Measurements from ENCODE around the gene DOCK8. TPM values are rescaled to one million over a fixed set of nuclear protein-coding genes. Genes with fewer than 3 reads are reported as not detected.
A peak's percentile ranks its signal among the peaks of the same experiment; 100 is the strongest.

DOCK8 gene
- total RNA-seq, 1 experiment from 2014 or later, result 39.1 TPM

- no peak overlapping the region for H2AFZ ChIP-seq (ENCODE audit: low read length)
- peak; percentile 65 for DNase-seq
- no peaks in the 10 kb centered on the region for H3K27me3 ChIP-seq (ENCODE audit: low read length)
- H4K20me1 ChIP-seq (ENCODE audit: insufficient read depth, low read depth, low read length), result no peaks in the 10 kb centered on the region
- no peak overlapping the region for H3K4me3 ChIP-seq (ENCODE audit: low read length)
- no peak overlapping the region for H3K9ac ChIP-seq (ENCODE audit: low read length)
- peaks cover 20% of the 10 kb centered on the region for H3K36me3 ChIP-seq (ENCODE audit: insufficient read depth, low read length)
- peak overlapping the region; percentile 8 for H3K4me2 ChIP-seq (ENCODE audit: low read depth, low read length, poor library complexity, severe bottlenecking)
- H3K79me2 ChIP-seq (ENCODE audit: low read length), result peaks cover 10% of the 10 kb centered on the region; the same call in 1 of the 2 replicates
- peak overlapping the region; percentile 41 for H3K27ac ChIP-seq (ENCODE audit: low read length)
- H3K9me3 ChIP-seq (ENCODE audit: low read length), result no peaks in the 10 kb centered on the region
- H3K9me2 ChIP-seq (replicated peaks; ENCODE audit: insufficient read depth, low read length), result no peaks in the 10 kb centered on the region
- H3K4me1 ChIP-seq (ENCODE audit: low read length), result peaks cover 14% of the 10 kb centered on the region
Measured at GRCh38 chr9:297104-297972, 82.7 kb downstream of the DOCK8 start.

GRCh38 chr9:303502-303901 lies 88.8 kb downstream of the DOCK8 start:
- H3K9me3 ChIP-seq (ENCODE audit: low read length), result no peaks in the 10 kb centered on the region
- no peak overlapping the region for H3K4me2 ChIP-seq (ENCODE audit: low read depth, low read length, poor library complexity, severe bottlenecking)
- H3K36me3 ChIP-seq (ENCODE audit: insufficient read depth, low read length), result peaks cover 11% of the 10 kb centered on the region; the same call in 1 of the 2 replicates
- H3K9me2 ChIP-seq (replicated peaks; ENCODE audit: insufficient read depth, low read length), result no peaks in the 10 kb centered on the region
- H3K27ac ChIP-seq (ENCODE audit: low read length), result no peak overlapping the region
- DNase-seq, result no peak
- H3K4me1 ChIP-seq (ENCODE audit: low read length), result no peaks in the 10 kb centered on the region
- no peak overlapping the region for H3K9ac ChIP-seq (ENCODE audit: low read length)
- peaks cover 2% of the 10 kb centered on the region; the same call in 1 of the 2 replicates for H3K79me2 ChIP-seq (ENCODE audit: low read length)
- no peak overlapping the region for H2AFZ ChIP-seq (ENCODE audit: low read length)
- no peak overlapping the region for H3K4me3 ChIP-seq (ENCODE audit: low read length)
- H4K20me1 ChIP-seq (ENCODE audit: insufficient read depth, low read depth, low read length), result no peaks in the 10 kb centered on the region
- no peaks in the 10 kb centered on the region for H3K27me3 ChIP-seq (ENCODE audit: low read length)

- DNase-seq, result no peak
- Histone ChIP-seq H2AFZ (ENCODE audit: low read length) (no peak overlapping the region), H3K36me3 (ENCODE audit: insufficient read depth, low read length) (peaks cover 11% of the 10 kb centered on the region; the same call in 1 of the 2 replicates)
Measured at GRCh38 chr9:304106-304505, 89.4 kb downstream of the DOCK8 start.

DNA sequence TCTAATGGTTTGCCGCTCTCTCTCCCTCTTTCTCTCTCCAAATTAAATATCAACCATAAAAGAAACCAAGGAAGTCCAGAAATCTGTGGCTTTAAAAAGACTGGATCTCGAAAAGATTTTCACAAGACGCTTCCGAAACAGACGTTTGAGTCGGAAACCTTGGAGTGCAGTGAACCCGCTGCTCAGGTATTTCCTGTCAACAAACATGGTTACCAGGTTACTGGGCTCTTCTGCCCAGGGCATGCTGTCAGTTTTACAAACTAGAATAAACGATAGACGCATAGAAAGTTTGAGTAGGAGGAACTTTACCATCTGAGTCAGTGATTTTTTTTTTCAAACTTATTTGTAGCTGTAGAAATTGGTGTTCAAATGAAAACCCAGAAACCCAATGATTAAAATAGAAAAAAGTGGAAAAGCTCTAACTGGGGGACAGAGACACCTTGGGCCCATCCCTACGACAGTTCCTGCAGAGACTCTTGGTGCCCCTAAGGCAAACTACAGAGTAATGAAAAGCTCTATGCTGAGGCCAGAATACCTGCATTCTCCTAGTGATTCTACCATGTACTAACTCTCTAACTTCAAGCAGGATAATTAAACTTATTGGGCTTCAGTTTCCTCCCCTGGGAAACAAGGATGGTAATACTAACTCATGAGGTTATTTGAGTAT lies 90.0 kb downstream of the DOCK8 start:
- H3K4me2 ChIP-seq (ENCODE audit: low read depth, low read length, poor library complexity, severe bottlenecking), result no peak overlapping the region
- DNase-seq, result no peak
- no peaks in the 10 kb centered on the region for H3K4me1 ChIP-seq (ENCODE audit: low read length)
- H3K27me3 ChIP-seq (ENCODE audit: low read length), result no peaks in the 10 kb centered on the region
- H3K9me3 ChIP-seq (ENCODE audit: low read length), result no peaks in the 10 kb centered on the region
- H4K20me1 ChIP-seq (ENCODE audit: insufficient read depth, low read depth, low read length), result no peaks in the 10 kb centered on the region
- no peak overlapping the region for H2AFZ ChIP-seq (ENCODE audit: low read length)
- H3K36me3 ChIP-seq (ENCODE audit: insufficient read depth, low read length), result peaks cover 11% of the 10 kb centered on the region; the same call in 1 of the 2 replicates
- no peak overlapping the region for H3K9ac ChIP-seq (ENCODE audit: low read length)
- H3K9me2 ChIP-seq (replicated peaks; ENCODE audit: insufficient read depth, low read length), result no peaks in the 10 kb centered on the region
- no peak overlapping the region for H3K4me3 ChIP-seq (ENCODE audit: low read length)
- H3K27ac ChIP-seq (ENCODE audit: low read length), result no peak overlapping the region
- H3K79me2 ChIP-seq (ENCODE audit: low read length), result no peaks in the 10 kb centered on the region

More at GRCh38 chr9:304106-304505, 89.4 kb downstream of the DOCK8 start:
- Histone ChIP-seq H4K20me1 (ENCODE audit: insufficient read depth, low read depth, low read length) (no peaks in the 10 kb centered on the region), H3K4me1 (ENCODE audit: low read length) (no peaks in the 10 kb centered on the region), H3K4me3 (ENCODE audit: low read length) (no peak overlapping the region), H3K27me3 (ENCODE audit: low read length) (no peaks in the 10 kb centered on the region), H3K9ac (ENCODE audit: low read length) (no peak overlapping the region), H3K79me2 (ENCODE audit: low read length) (no peaks in the 10 kb centered on the region), H3K27ac (ENCODE audit: low read length) (no peak overlapping the region), H3K4me2 (ENCODE audit: low read depth, low read length, poor library complexity, severe bottlenecking) (no peak overlapping the region), H3K9me2 (replicated peaks; ENCODE audit: insufficient read depth, low read length) (no peaks in the 10 kb centered on the region), H3K9me3 (ENCODE audit: low read length) (no peaks in the 10 kb centered on the region)

- Histone ChIP-seq H3K4me1 (ENCODE audit: low read length) (no peaks in the 10 kb centered on the region), H3K79me2 (ENCODE audit: low read length) (no peaks in the 10 kb centered on the region), H3K27ac (ENCODE audit: low read length) (no peak overlapping the region), H3K9me2 (replicated peaks; ENCODE audit: insufficient read depth, low read length) (no peaks in the 10 kb centered on the region), H3K4me2 (ENCODE audit: low read depth, low read length, poor library complexity, severe bottlenecking) (no peak overlapping the region), H2AFZ (ENCODE audit: low read length) (no peak overlapping the region), H3K36me3 (ENCODE audit: insufficient read depth, low read length) (peaks cover 6% of the 10 kb centered on the region; the same call in 1 of the 2 replicates), H4K20me1 (ENCODE audit: insufficient read depth, low read depth, low read length) (no peaks in the 10 kb centered on the region), H3K9ac (ENCODE audit: low read length) (no peak overlapping the region), H3K9me3 (ENCODE audit: low read length) (no peaks in the 10 kb centered on the region), H3K27me3 (ENCODE audit: low read length) (no peaks in the 10 kb centered on the region), H3K4me3 (ENCODE audit: low read length) (no peak overlapping the region)
- DNase-seq, result peak; percentile 69
Measured at GRCh38 chr9:306907-307306, 92.2 kb downstream of the DOCK8 start.

- Histone ChIP-seq H3K36me3 (ENCODE audit: insufficient read depth, low read length) (peaks cover 7% of the 10 kb centered on the region; the same call in 1 of the 2 replicates), H3K79me2 (ENCODE audit: low read length) (no peaks in the 10 kb centered on the region), H2AFZ (ENCODE audit: low read length) (no peak overlapping the region), H3K4me2 (ENCODE audit: low read depth, low read length, poor library complexity, severe bottlenecking) (no peak overlapping the region), H3K27ac (ENCODE audit: low read length) (no peak overlapping the region), H3K9me2 (replicated peaks; ENCODE audit: insufficient read depth, low read length) (no peaks in the 10 kb centered on the region), H3K27me3 (ENCODE audit: low read length) (no peaks in the 10 kb centered on the region), H4K20me1 (ENCODE audit: insufficient read depth, low read depth, low read length) (no peaks in the 10 kb centered on the region), H3K4me3 (ENCODE audit: low read length) (no peak overlapping the region), H3K9ac (ENCODE audit: low read length) (no peak overlapping the region), H3K9me3 (ENCODE audit: low read length) (no peaks in the 10 kb centered on the region), H3K4me1 (ENCODE audit: low read length) (no peaks in the 10 kb centered on the region)
- no peak for DNase-seq
Measured at GRCh38 chr9:311841-312240, 97.2 kb downstream of the DOCK8 start.

DNA sequence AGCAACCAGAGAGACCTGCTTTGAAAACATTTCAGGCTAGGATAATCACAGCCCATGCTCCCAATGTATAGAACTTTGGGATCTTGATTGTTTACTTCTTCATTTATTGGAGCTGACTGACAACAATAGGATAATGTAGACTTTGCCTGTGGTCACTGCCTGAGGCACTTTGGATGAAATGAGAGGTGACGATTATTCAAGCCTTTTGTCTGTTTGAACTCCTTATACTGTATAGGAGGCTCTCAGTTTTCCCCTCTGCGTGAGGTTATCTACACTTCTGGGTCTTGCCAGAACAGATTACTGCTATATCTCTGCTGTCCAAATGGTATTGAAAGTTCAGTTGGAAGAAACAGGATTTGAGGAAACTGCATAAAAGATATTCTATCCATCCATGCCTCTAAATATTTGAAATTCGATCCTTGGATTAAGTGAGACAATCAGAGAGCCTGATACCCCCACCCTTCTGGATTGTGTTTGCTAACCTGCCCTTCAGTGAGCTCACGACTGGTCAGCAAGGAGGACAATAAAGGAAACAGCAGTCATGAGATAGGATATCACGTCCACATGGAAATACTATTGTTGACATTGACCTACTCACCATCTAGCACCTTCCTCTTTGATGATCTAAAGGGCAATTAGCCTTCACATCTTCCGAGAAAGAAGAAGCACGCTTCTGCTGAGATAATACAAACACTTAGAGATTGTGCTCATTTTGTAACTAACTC lies 98.1 kb downstream of the DOCK8 start:
- Histone ChIP-seq H3K9me3 (ENCODE audit: low read length) (no peaks in the 10 kb centered on the region), H2AFZ (ENCODE audit: low read length) (no peak overlapping the region), H3K9ac (ENCODE audit: low read length) (no peak overlapping the region), H4K20me1 (ENCODE audit: insufficient read depth, low read depth, low read length) (no peaks in the 10 kb centered on the region), H3K79me2 (ENCODE audit: low read length) (no peaks in the 10 kb centered on the region), H3K4me3 (ENCODE audit: low read length) (no peak overlapping the region), H3K36me3 (ENCODE audit: insufficient read depth, low read length) (peaks cover 7% of the 10 kb centered on the region; the same call in 1 of the 2 replicates), H3K27me3 (ENCODE audit: low read length) (no peaks in the 10 kb centered on the region), H3K4me1 (ENCODE audit: low read length) (no peaks in the 10 kb centered on the region), H3K27ac (ENCODE audit: low read length) (no peak overlapping the region), H3K4me2 (ENCODE audit: low read depth, low read length, poor library complexity, severe bottlenecking) (no peak overlapping the region), H3K9me2 (replicated peaks; ENCODE audit: insufficient read depth, low read length) (no peaks in the 10 kb centered on the region)
- no peak for DNase-seq

Measured in Karpas-422 (cell line).